HG03432 (cell line): ENCODE results near the gene SMAD7.
A peak's percentile ranks its signal among the peaks of the same experiment; 100 is the strongest.

Source experiments
- ATAC-seq: cut with Tn5 transposase; IDR thresholded peaks from one replicate; pipeline ENCODE4 v1.9.1; 2021; ENCODE audit warnings: mild to moderate bottlenecking, moderate library complexity; ENCODE audit not compliant: unreplicated experiment

The SMAD7 gene

GRCh38 chr18:48931680-48932461 is 18.9 kb downstream of the SMAD7 start:
- ATAC-seq, result no peak

- ATAC-seq, result no peak
These were observed 19.8 kb downstream of the SMAD7 start for GRCh38 chr18:48930926-48931325.

GRCh38 chr18:48929941-48930713 is 20.6 kb downstream of the SMAD7 start:
- no peak for ATAC-seq

- peak; percentile 1 for ATAC-seq
These were observed 21.6 kb downstream of the SMAD7 start for GRCh38 chr18:48929212-48929612.

- ATAC-seq, result peak; percentile 82
These were observed 22.0 kb downstream of the SMAD7 start for GRCh38 chr18:48928787-48929186.

GRCh38 chr18:48927286-48928080 is 23.3 kb downstream of the SMAD7 start:
- no peak for ATAC-seq

- ATAC-seq, result no peak
These were observed 24.3 kb downstream of the SMAD7 start for GRCh38 chr18:48926420-48926857.

- ATAC-seq, result no peak
These were observed 25.3 kb downstream of the SMAD7 start for GRCh38 chr18:48925491-48925780.

GRCh38 chr18:48924630-48925490 is 25.9 kb downstream of the SMAD7 start:
- no peak for ATAC-seq

GRCh38 chr18:48923746-48924629 is 26.8 kb downstream of the SMAD7 start:
- no peak for ATAC-seq

- no peak for ATAC-seq
These were observed 27.7 kb downstream of the SMAD7 start for GRCh38 chr18:48922801-48923730.

GRCh38 chr18:48922226-48922800 is 28.5 kb downstream of the SMAD7 start:
- no peak for ATAC-seq

- ATAC-seq, result no peak
These were observed 29.2 kb downstream of the SMAD7 start for GRCh38 chr18:48921305-48922225.

GRCh38 chr18:48920408-48921038 is 30.2 kb downstream of the SMAD7 start:
- no peak for ATAC-seq

- ATAC-seq, result no peak
These were observed 31.2 kb downstream of the SMAD7 start for GRCh38 chr18:48919547-48919946.

- ATAC-seq, result no peak
These were observed 31.9 kb downstream of the SMAD7 start for GRCh38 chr18:48918660-48919456.
